Upper lobe of left lung (tissue), 6 donors: ENCODE data around the gene TMED8. TPM values are rescaled to one million over a fixed set of nuclear protein-coding genes. Genes with fewer than 3 reads are reported as not detected.
A peak's percentile ranks its signal among the peaks of the same experiment; 100 is the strongest.

Experiments
- ATAC-seq, 2 donors: fragments of 200-7000 bp; cut with Tn5 transposase; one replicate each; pipeline ENCODE4 v1.9.1; 2022; ENCODE audit warnings: mild to moderate bottlenecking in 2 of 2, moderate library complexity in 2 of 2; ENCODE audit not compliant: low FRiP score in 2 of 2
- DNase-seq, 2 donors: peaks; one replicate each; pipeline ENCODE4 v3.0.0-alpha.2; 2019 to 2020
- H3K27ac ChIP-seq, 4 donors: fragments of 200-600 bp; sonication (generic); one replicate each; pipeline ENCODE4 v1.5.1; 2016 to 2019
- H3K27me3 ChIP-seq, 4 donors: fragments of 200-600 bp; sonication (generic); one replicate each; pipeline ENCODE4 v1.5.1; 2017 to 2019
- H3K36me3 ChIP-seq, 4 donors: fragments of 200-600 bp; sonication (generic); one replicate each; pipeline ENCODE4 v1.5.1; 2016 to 2019
- H3K4me1 ChIP-seq, 4 donors: fragments of 200-600 bp; sonication (generic); one replicate each; pipeline ENCODE4 v1.5.1; 2018 to 2019
- H3K4me3 ChIP-seq, 4 donors: fragments of 200-600 bp; sonication (generic); one replicate each; pipeline ENCODE4 v1.5.1; 2017 to 2019; ENCODE audit warnings: mild to moderate bottlenecking in 2 of 4, moderate library complexity in 1 of 4
- H3K9me3 ChIP-seq, 4 donors: fragments of 200-600 bp; sonication (generic); one replicate each; pipeline ENCODE4 v1.5.1; 2018 to 2019
- EP300 ChIP-seq, 4 donors: sonication (generic); formaldehyde crosslinking; IDR thresholded peaks; one replicate each; pipeline ENCODE4 v1.5.1; 2017; ENCODE audit warnings: antibody characterized with exemption in 4 of 4, control low read depth in 2 of 4
- POLR2A ChIP-seq, 4 donors: fragments of 450-650 bp; IDR thresholded peaks; one replicate each; pipeline ENCODE4 v1.5.1; 2016 to 2017; ENCODE audit warnings: antibody characterized with exemption in 4 of 4, mild to moderate bottlenecking in 2 of 4
- POLR2AphosphoS5 ChIP-seq, 2 donors: sonication (generic); formaldehyde crosslinking; IDR thresholded peaks; one replicate each; pipeline ENCODE4 v1.5.1; 2017; ENCODE audit warnings: antibody characterized with exemption in 2 of 2
- WGBS, 2 donors: methylation state at CpG; one replicate each; pipeline ENCODE4 v1.1.5; 2017 to 2018; 5-methylcytosine and 5-hydroxymethylcytosine counted together
- total RNA-seq, 6 donors: library from RNA; depleted of rRNA in 4 of 6; stranded (reverse); fragments of >200 nt in 4 of 6; gene quantifications; one replicate each; pipeline versions ENCODE4 v1.1.0 to v1.2.1, GENCODE V29; 2016 to 2021
- TF ChIP-seq, protein P1 (sequence below), 6 experiments: fragments of 450-650 bp in 4 of 6; fragments of 200-600 bp in 2 of 6; sonication (generic) in 2 of 6; IDR thresholded peaks; one replicate each; pipeline ENCODE4 v1.5.1; 2016 to 2019; ENCODE audit warnings: antibody characterized with exemption in 6 of 6
- donor health status: DM: no; HTN: no; CAD: no; lungs with moderate emphysema.
- donor health status: DM: no; HTN: yes; CAD: no; lungs with severe emphysema.

Gene TMED8
- total RNA-seq, 6 donors from 2014 or later = 7.8 to 20.6 (median 11.2) TPM

DNA sequence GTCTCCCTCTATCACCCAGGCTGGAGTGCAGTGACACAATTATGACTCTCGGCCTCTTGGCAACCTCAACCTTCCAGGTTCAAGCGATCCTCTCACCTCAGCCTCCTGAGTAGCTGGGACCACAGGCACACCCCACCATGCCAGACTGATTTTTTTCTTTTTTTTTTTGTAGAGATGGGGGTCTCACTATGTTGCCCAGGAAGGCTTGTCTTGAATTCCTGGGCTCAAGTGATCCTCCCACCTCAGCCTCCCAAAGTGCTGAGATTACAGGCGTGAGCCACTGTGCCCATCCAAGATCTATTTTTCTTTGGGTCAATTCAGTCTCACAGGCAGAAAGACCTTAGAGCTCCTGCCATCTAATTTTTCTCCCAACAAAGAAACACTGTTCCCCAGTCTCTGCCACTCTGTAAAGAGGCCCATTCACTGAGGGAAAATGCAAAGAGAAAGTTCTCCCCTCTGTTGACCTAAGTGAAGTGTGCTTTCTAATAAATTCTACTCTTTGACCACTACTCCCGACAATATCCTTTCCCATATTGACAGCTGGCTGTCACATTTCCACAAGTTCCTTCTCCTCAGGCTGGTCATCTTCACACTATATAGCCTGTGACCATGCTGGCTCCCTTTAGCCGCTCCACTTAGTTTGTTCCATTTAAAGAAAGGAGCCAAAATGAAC is 23.3 kb downstream of the TMED8 start:
- Histone ChIP-seq H3K27me3 (no peaks in the 10 kb centered on the region), H3K4me1 (no peaks in the 10 kb centered on the region), H3K36me3 (peaks cover 0 to 12% (median 0%) of the 10 kb centered on the region in 4 donors), H3K9me3 (no peaks in the 10 kb centered on the region), H3K27ac (no peak overlapping the region), H3K4me3 (no peak overlapping the region)
- WGBS, 2 donors = 91 to 95% methylated on average over 5 of the region's 5 CpGs
- DNase-seq = no peak
- TF ChIP-seq POLR2A (IDR thresholded peaks at IDR 0.05) = no peak
- no peak for TF ChIP-seq POLR2AphosphoS5 (IDR thresholded peaks at IDR 0.05)
- TF ChIP-seq EP300 (IDR thresholded peaks at IDR 0.05) = no peak
- TF ChIP-seq, protein P1, sequence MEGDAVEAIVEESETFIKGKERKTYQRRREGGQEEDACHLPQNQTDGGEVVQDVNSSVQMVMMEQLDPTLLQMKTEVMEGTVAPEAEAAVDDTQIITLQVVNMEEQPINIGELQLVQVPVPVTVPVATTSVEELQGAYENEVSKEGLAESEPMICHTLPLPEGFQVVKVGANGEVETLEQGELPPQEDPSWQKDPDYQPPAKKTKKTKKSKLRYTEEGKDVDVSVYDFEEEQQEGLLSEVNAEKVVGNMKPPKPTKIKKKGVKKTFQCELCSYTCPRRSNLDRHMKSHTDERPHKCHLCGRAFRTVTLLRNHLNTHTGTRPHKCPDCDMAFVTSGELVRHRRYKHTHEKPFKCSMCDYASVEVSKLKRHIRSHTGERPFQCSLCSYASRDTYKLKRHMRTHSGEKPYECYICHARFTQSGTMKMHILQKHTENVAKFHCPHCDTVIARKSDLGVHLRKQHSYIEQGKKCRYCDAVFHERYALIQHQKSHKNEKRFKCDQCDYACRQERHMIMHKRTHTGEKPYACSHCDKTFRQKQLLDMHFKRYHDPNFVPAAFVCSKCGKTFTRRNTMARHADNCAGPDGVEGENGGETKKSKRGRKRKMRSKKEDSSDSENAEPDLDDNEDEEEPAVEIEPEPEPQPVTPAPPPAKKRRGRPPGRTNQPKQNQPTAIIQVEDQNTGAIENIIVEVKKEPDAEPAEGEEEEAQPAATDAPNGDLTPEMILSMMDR (IDR thresholded peaks at IDR 0.05) = no peak
- ATAC-seq = no peak

DNA sequence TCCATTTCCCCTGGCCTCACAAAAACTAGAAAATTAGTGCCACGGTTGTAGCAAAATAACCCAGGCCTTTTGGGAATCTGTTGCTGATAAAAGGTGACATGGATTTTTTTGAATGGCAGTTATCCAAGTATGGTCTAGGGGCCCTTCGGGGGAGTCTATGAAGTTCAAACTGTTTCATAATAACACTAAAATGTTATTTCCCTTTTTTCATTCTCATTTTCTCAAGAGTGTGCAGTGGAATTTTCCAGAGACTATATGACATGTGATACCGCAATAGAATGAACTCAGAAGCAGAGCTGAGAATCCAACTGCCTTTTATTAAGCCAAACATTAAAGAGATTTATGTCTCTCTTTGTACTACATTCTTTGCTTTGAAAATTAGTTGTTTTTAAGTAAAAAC is 29.1 kb downstream of the TMED8 start:
- no peaks in the 10 kb centered on the region for H3K4me1 ChIP-seq
- no peaks in the 10 kb centered on the region for H3K27me3 ChIP-seq
- no peaks in the 10 kb centered on the region for H3K9me3 ChIP-seq
- WGBS, 2 donors = 51 to 66% methylated on average over 3 of the region's 3 CpGs
- peak in 1 of 2 donors; percentile 66 for ATAC-seq
- peaks cover 0 to 28% (median 5%) of the 10 kb centered on the region in 4 donors for H3K36me3 ChIP-seq
- no peak overlapping the region for H3K27ac ChIP-seq
- TF ChIP-seq, protein P1 (IDR thresholded peaks at IDR 0.05) = no peak
- TF ChIP-seq POLR2A (IDR thresholded peaks at IDR 0.05) = no peak
- TF ChIP-seq POLR2AphosphoS5 (IDR thresholded peaks at IDR 0.05) = no peak
- TF ChIP-seq EP300 (IDR thresholded peaks at IDR 0.05) = no peak
- no peak overlapping the region for H3K4me3 ChIP-seq
- DNase-seq = no peak

DNA sequence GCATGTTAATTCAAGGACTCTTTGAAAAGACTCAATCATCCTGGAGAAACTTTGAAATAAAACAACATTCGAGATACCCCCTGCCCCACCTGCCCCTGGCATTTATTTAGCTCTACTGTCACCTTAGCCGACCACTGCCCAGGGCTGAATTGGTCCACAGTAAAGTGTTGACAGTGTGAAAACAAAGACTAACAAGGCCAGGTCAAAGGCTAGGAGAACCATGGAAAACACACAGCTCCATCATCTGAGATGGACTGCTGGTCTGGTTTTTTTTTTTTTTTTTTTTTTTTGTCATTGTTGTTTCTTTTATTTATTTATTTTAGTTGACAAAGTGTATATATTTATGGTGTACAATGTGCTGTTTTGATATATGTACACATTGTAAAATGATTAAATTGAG is 30.4 kb downstream of the TMED8 start:
- Histone ChIP-seq H3K9me3 (no peaks in the 10 kb centered on the region), H3K4me3 (no peak overlapping the region), H3K27me3 (no peaks in the 10 kb centered on the region), H3K27ac (no peak overlapping the region), H3K4me1 (no peaks in the 10 kb centered on the region), H3K36me3 (peaks cover 10 to 41% (median 12%) of the 10 kb centered on the region in 4 donors)
- TF ChIP-seq POLR2AphosphoS5 (IDR thresholded peaks at IDR 0.05) (no peak), POLR2A (IDR thresholded peaks at IDR 0.05) (no peak), EP300 (IDR thresholded peaks at IDR 0.05) (no peak)
- TF ChIP-seq, protein P1 (IDR thresholded peaks at IDR 0.05) = no peak
- DNase-seq (no peak), ATAC-seq (no peak)
- WGBS, 2 donors = 84 to 89% methylated on average over 2 of the region's 2 CpGs

DNA sequence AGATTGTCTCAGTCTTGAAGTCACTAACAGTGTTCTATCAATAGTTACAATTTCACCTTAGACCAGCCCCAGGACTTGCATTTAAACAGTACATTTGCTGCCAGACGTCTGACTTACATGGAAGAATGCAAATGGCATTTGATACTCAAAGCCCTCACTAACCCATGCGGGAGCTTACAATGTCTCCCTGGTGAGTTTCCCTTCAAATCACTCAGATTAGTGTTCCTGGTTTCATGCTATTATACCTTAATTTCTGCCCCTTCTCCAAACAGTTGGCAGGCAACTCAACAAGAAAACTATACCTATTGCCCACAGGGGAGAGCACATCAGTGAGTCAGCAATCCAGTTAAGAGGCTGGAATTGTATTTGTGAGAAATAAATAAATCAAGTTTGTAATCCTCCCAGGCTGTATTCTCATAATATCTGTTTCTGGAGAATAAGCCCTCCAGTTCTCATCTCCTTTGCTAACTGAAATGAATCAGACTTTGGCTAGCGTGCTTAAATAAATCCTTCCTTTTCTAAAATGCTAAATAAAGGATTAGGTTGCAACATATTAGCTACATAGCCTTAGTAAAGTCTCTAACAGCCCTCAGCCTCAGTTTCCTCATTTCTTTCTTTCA is 32.4 kb downstream of the TMED8 start:
- 86 to 87% methylated on average over 3 of the region's 3 CpGs for WGBS, 2 donors
- ATAC-seq = no peak
- no peak for DNase-seq
- no peak for TF ChIP-seq POLR2AphosphoS5 (IDR thresholded peaks at IDR 0.05)
- no peak for TF ChIP-seq EP300 (IDR thresholded peaks at IDR 0.05)
- TF ChIP-seq POLR2A (IDR thresholded peaks at IDR 0.05) = no peak
- TF ChIP-seq, protein P1 (IDR thresholded peaks at IDR 0.05) = no peak
- Histone ChIP-seq H3K27me3 (no peaks in the 10 kb centered on the region), H3K27ac (no peak overlapping the region), H3K4me3 (no peak overlapping the region), H3K36me3 (peaks cover 10 to 49% (median 23%) of the 10 kb centered on the region in 4 donors), H3K4me1 (no peaks in the 10 kb centered on the region), H3K9me3 (no peaks in the 10 kb centered on the region)
